Right renal cortex interstitium (tissue), 3 donors: Measurements from ENCODE around the gene ENDOD1. TPM values are rescaled to one million over a fixed set of nuclear protein-coding genes. Genes with fewer than 3 reads are reported as not detected.

Source experiments
- DNase-seq, 3 donors: peaks; one replicate each; pipeline ENCODE4 v3.0.0-alpha.2; 2013; ENCODE audit warnings: low read depth in 3 of 3, low spot score in 2 of 3
- polyA plus RNA-seq, 3 donors: library from polyadenylated mRNA; unstranded; fragments of 120-200 nt; gene quantifications; one replicate each; pipeline ENCODE4 v1.2.1, GENCODE V29; 2013; ENCODE audit not compliant: insufficient read length in 3 of 3

The ENDOD1 gene
- polyA plus RNA-seq, 3 donors: 21.8 to 23.0 (median 22.8) TPM

- no peak for DNase-seq
These were observed 14.7 kb upstream of the ENDOD1 start for GRCh38 chr11:95074792-95075563.

GRCh38 chr11:95076416-95076815 lies 13.2 kb upstream of the ENDOD1 start:
- DNase-seq: no peak

GRCh38 chr11:95076981-95077380 lies 12.7 kb upstream of the ENDOD1 start:
- no peak for DNase-seq

GRCh38 chr11:95078526-95078925 lies 11.1 kb upstream of the ENDOD1 start:
- no peak for DNase-seq

- DNase-seq: no peak
These were observed 8.6 kb upstream of the ENDOD1 start for GRCh38 chr11:95081010-95081409.

- no peak for DNase-seq
These were observed 8.2 kb upstream of the ENDOD1 start for GRCh38 chr11:95081412-95081811.

GRCh38 chr11:95082576-95083001 lies 7.1 kb upstream of the ENDOD1 start:
- no peak for DNase-seq

GRCh38 chr11:95084509-95084908 lies 5.1 kb upstream of the ENDOD1 start:
- no peak for DNase-seq

- no peak for DNase-seq
These were observed 4.4 kb upstream of the ENDOD1 start for GRCh38 chr11:95085117-95085816.

GRCh38 chr11:95086151-95086550 lies 3.5 kb upstream of the ENDOD1 start:
- DNase-seq: no peak

GRCh38 chr11:95086836-95087570 lies 2.6 kb upstream of the ENDOD1 start:
- no peak for DNase-seq

- no peak for DNase-seq
These were observed 563 bp upstream of the ENDOD1 start for GRCh38 chr11:95088946-95089619.

- no peak for DNase-seq
These were observed 2.1 kb downstream of the ENDOD1 start for GRCh38 chr11:95091663-95092180.

- no peak for DNase-seq
These were observed 3.1 kb downstream of the ENDOD1 start for GRCh38 chr11:95092549-95093324.

- DNase-seq: no peak
These were observed 3.9 kb downstream of the ENDOD1 start for GRCh38 chr11:95093548-95093947.

- no peak for DNase-seq
These were observed 6.4 kb downstream of the ENDOD1 start for GRCh38 chr11:95095858-95096587.

GRCh38 chr11:95097209-95097608 lies 7.6 kb downstream of the ENDOD1 start:
- DNase-seq: no peak

- no peak for DNase-seq
These were observed 9.2 kb downstream of the ENDOD1 start for GRCh38 chr11:95098826-95099225.

GRCh38 chr11:95100191-95100648 lies 10.6 kb downstream of the ENDOD1 start:
- DNase-seq: no peak
